Nephron progenitor cell (in vitro differentiated cells): ENCODE results near the gene SASH1.

ENCODE experiments used
- DNase-seq: peaks from one replicate; pipeline ENCODE4 v3.0.0; 2021
- H3K27ac Mint-ChIP-seq: 2 replicates; pipeline ENCODE4 v1.8.0; 2021; ENCODE audit warnings: mild to moderate bottlenecking, moderate library complexity, mixed read lengths
- H3K27me3 Mint-ChIP-seq: 2 replicates; pipeline ENCODE4 v1.8.0; 2021; ENCODE audit warnings: mild to moderate bottlenecking, low read depth, mixed read lengths; ENCODE audit not compliant: poor library complexity
- H3K36me3 Mint-ChIP-seq: 2 replicates; pipeline ENCODE4 v1.8.0; 2021; ENCODE audit warnings: low read depth, mixed read lengths
- H3K4me1 Mint-ChIP-seq: 2 replicates; pipeline ENCODE4 v1.8.0; 2021; ENCODE audit warnings: mixed read lengths
- H3K4me3 Mint-ChIP-seq: 2 replicates; pipeline ENCODE4 v1.8.0; 2021; ENCODE audit warnings: mild to moderate bottlenecking, moderate library complexity, mixed read lengths
- H3K9me3 Mint-ChIP-seq: 2 replicates; pipeline ENCODE4 v1.8.0; 2021; ENCODE audit warnings: mild to moderate bottlenecking, moderate library complexity, mixed read lengths
- TF ChIP-seq, protein P1 (sequence below): fragments of 200-600 bp; sonication (generic); IDR thresholded peaks from 2 replicates; pipeline ENCODE4 v1.5.0; 2021; ENCODE audit warnings: antibody characterized with exemption

The SASH1 gene

GRCh38 chr6:148573922-148574321 is 231.3 kb downstream of the SASH1 start:
- TF ChIP-seq, protein P1, sequence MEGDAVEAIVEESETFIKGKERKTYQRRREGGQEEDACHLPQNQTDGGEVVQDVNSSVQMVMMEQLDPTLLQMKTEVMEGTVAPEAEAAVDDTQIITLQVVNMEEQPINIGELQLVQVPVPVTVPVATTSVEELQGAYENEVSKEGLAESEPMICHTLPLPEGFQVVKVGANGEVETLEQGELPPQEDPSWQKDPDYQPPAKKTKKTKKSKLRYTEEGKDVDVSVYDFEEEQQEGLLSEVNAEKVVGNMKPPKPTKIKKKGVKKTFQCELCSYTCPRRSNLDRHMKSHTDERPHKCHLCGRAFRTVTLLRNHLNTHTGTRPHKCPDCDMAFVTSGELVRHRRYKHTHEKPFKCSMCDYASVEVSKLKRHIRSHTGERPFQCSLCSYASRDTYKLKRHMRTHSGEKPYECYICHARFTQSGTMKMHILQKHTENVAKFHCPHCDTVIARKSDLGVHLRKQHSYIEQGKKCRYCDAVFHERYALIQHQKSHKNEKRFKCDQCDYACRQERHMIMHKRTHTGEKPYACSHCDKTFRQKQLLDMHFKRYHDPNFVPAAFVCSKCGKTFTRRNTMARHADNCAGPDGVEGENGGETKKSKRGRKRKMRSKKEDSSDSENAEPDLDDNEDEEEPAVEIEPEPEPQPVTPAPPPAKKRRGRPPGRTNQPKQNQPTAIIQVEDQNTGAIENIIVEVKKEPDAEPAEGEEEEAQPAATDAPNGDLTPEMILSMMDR = no peak
- DNase-seq = no peak
- Mint-ChIP-seq H3K9me3 (no peaks in the 10 kb centered on the region), H3K4me3 (no peak overlapping the region), H3K36me3 (no peaks in the 10 kb centered on the region), H3K27me3 (peaks cover 4% of the 10 kb centered on the region), H3K27ac (no peak overlapping the region), H3K4me1 (peaks cover 12% of the 10 kb centered on the region)

- TF ChIP-seq, protein P1 = peak; percentile 80
- Mint-ChIP-seq H3K9me3 (peaks cover 23% of the 10 kb centered on the region), H3K4me3 (no peak overlapping the region), H3K36me3 (peaks cover 4% of the 10 kb centered on the region), H3K4me1 (peaks cover 12% of the 10 kb centered on the region), H3K27ac (no peak overlapping the region), H3K27me3 (no peaks in the 10 kb centered on the region)
- peak; percentile 71 for DNase-seq
Measured at GRCh38 chr6:148577687-148578488, 235.2 kb downstream of the SASH1 start.

DNA sequence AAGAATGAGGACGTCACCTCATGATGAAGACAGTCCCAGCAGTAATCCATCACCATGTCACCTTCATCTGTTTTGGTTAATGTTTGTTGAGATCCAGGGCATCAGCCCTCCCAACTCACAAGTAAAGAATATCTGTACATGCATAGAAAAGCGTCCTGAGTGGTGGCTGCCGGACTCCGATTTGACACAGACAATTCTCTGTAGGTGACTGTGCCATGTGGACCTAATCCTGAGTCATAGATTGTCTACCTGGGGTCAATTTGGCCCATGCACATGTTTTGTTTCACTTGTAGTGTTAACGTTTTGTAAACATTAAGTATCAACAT is 235.8 kb downstream of the SASH1 start:
- peaks cover 12% of the 10 kb centered on the region for H3K4me1 Mint-ChIP-seq
- peaks cover 28% of the 10 kb centered on the region for H3K9me3 Mint-ChIP-seq
- no peak for DNase-seq
- H3K27ac Mint-ChIP-seq = no peak overlapping the region
- TF ChIP-seq, protein P1 = peak; percentile 31
- peaks cover 4% of the 10 kb centered on the region for H3K36me3 Mint-ChIP-seq
- H3K4me3 Mint-ChIP-seq = no peak overlapping the region
- no peaks in the 10 kb centered on the region for H3K27me3 Mint-ChIP-seq

- no peak overlapping the region for H3K27ac Mint-ChIP-seq
- TF ChIP-seq, protein P1 = no peak
- peaks cover 12% of the 10 kb centered on the region for H3K4me1 Mint-ChIP-seq
- no peak overlapping the region for H3K4me3 Mint-ChIP-seq
- peaks cover 9% of the 10 kb centered on the region for H3K36me3 Mint-ChIP-seq
- no peaks in the 10 kb centered on the region for H3K27me3 Mint-ChIP-seq
- no peak for DNase-seq
- H3K9me3 Mint-ChIP-seq = peaks cover 34% of the 10 kb centered on the region
Measured at GRCh38 chr6:148578837-148579565, 236.4 kb downstream of the SASH1 start.

DNA sequence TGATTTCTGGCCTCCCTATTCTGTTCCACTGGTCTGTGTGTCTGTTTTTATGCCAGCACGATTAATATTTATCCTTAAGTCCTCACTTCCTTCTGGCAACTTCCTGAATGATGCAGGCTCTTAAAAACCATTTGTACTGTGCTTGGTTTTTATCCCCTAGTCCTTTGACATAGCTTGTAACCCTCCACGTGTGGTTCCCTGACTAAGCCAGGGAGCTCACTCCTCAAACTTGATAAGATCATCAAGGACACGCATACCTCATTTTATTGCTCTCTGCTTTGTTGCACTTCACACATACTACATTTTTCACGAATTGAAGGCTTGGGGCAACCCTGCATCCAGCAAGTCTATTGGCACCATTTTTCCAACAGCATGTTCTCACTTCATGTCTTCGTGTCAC is 237.8 kb downstream of the SASH1 start:
- no peak overlapping the region for H3K27ac Mint-ChIP-seq
- no peak overlapping the region for H3K4me3 Mint-ChIP-seq
- peaks cover 12% of the 10 kb centered on the region for H3K4me1 Mint-ChIP-seq
- TF ChIP-seq, protein P1 = no peak
- peaks cover 4% of the 10 kb centered on the region for H3K27me3 Mint-ChIP-seq
- DNase-seq = no peak
- H3K9me3 Mint-ChIP-seq = peaks cover 48% of the 10 kb centered on the region
- peaks cover 24% of the 10 kb centered on the region for H3K36me3 Mint-ChIP-seq
